Fibroblast of lung (primary cell): Measurements from ENCODE around the gene NR2F2. TPM values are rescaled to one million over a fixed set of nuclear protein-coding genes. Genes with fewer than 3 reads are reported as not detected.
A peak's percentile ranks its signal among the peaks of the same experiment; 100 is the strongest.

Source experiments
- DNase-seq, 2 donors: peaks; one replicate each; pipeline versions ENCODE4 v3.0.0 to v3.0.0-alpha.2; 2010; ENCODE audit warnings: low read depth in 2 of 2
- H2AFZ ChIP-seq: 2 replicates; pipeline ENCODE4 v1.5.1; 2012; ENCODE audit warnings: low read length, control low read depth, inconsistent platforms
- H3K27ac ChIP-seq: 2 replicates; pipeline ENCODE4 v1.5.1; 2011; ENCODE audit warnings: low read length, control low read depth; ENCODE audit not compliant: insufficient read depth
- H3K27me3 ChIP-seq: 2 replicates; pipeline ENCODE4 v1.5.1; 2011; ENCODE audit warnings: mild to moderate bottlenecking, low read length; ENCODE audit not compliant: control insufficient read depth, insufficient read depth
- H3K36me3 ChIP-seq: 2 replicates; pipeline ENCODE4 v1.5.1; 2011; ENCODE audit warnings: low read length; ENCODE audit not compliant: control insufficient read depth, insufficient read depth
- H3K4me1 ChIP-seq: 2 replicates; pipeline ENCODE4 v1.5.1; 2011; ENCODE audit warnings: low read length; ENCODE audit not compliant: control insufficient read depth, insufficient read depth; ENCODE audit errors: extremely low read depth
- H3K4me2 ChIP-seq: 2 replicates; pipeline ENCODE4 v1.5.1; 2011; ENCODE audit warnings: low read length, control low read depth; ENCODE audit not compliant: insufficient read depth; ENCODE audit errors: extremely low read depth
- H3K4me3 ChIP-seq, 4 experiments: fragments of 200-600 bp in 1 of 4; sonication (generic) in 1 of 4; replicated peaks in 1 of 4; 2 replicates each; pipeline ENCODE4 v1.5.1; 2011 to 2016; ENCODE audit warnings: low read length in 4 of 4, low read depth in 3 of 4, mild to moderate bottlenecking in 3 of 4, control low read depth in 2 of 4, inconsistent platforms in 1 of 4, mixed read lengths in 1 of 4; ENCODE audit not compliant: insufficient read depth in 1 of 4; ENCODE audit errors: control extremely low read depth in 1 of 4
- H3K79me2 ChIP-seq: 2 replicates; pipeline ENCODE4 v1.5.1; 2012; ENCODE audit warnings: mild to moderate bottlenecking, low read length, inconsistent platforms; ENCODE audit not compliant: control insufficient read depth, insufficient read depth
- H3K9ac ChIP-seq: 2 replicates; pipeline ENCODE4 v1.5.1; 2011; ENCODE audit warnings: mild to moderate bottlenecking, low read length, control low read depth; ENCODE audit not compliant: insufficient read depth
- H3K9me3 ChIP-seq: 2 replicates; pipeline ENCODE4 v1.5.1; 2012; ENCODE audit warnings: low read depth, low read length; ENCODE audit not compliant: control insufficient read depth, insufficient read depth
- H4K20me1 ChIP-seq: 2 replicates; pipeline ENCODE4 v1.5.1; 2011; ENCODE audit warnings: low read length; ENCODE audit not compliant: control insufficient read depth, insufficient read depth; ENCODE audit errors: extremely low read depth
- EZH2 ChIP-seq: IDR thresholded peaks from 2 replicates; pipeline ENCODE4 v1.5.1; 2012; ENCODE audit warnings: low read length, control low read depth, mild to moderate bottlenecking; ENCODE audit errors: missing control alignments
- polyA plus RNA-seq, 2 donors: library from polyadenylated mRNA; depleted of rRNA in 1 of 2; stranded (reverse) in 1 of 2; unstranded in 1 of 2; fragments of >200 nt; gene quantifications; 2 replicates each; pipeline ENCODE4 v1.2.1, GENCODE V29; 2011 to 2012; ENCODE audit warnings: missing spikeins in 1 of 2
- total RNA-seq: library from RNA; depleted of rRNA; stranded (reverse); fragments of >200 nt; gene quantifications from 2 replicates; pipeline ENCODE4 v1.2.1, GENCODE V29; 2014
- TF ChIP-seq, protein P1 (sequence below), 2 donors: IDR thresholded peaks in 1 of 2; conservative IDR thresholded peaks in 1 of 2; 1 replicate in 1 of 2; 2 replicates in 1 of 2; pipeline ENCODE4 v1.5.1; 2011 to 2012; ENCODE audit warnings: low read length in 2 of 2, control low read depth in 1 of 2, inconsistent platforms in 1 of 2, low read depth in 1 of 2, mild to moderate bottlenecking in 1 of 2

NR2F2 gene
- total and polyA plus RNA-seq, 2 donors (not counting 1 experiment from before 2014, with no cell fraction given): 15.7 to 130 TPM

GRCh38 chr15:96325541-96326327 is 4.8 kb upstream of the NR2F2 start:
- Histone ChIP-seq H3K9ac (peak overlapping the region; percentile 81), H3K27ac (peak overlapping the region; percentile 87), H3K79me2 (peaks cover 91% of the 10 kb centered on the region), H3K36me3 (no peaks in the 10 kb centered on the region), H3K9me3 (no peaks in the 10 kb centered on the region), H3K4me1 (peaks cover 9% of the 10 kb centered on the region), H4K20me1 (no peaks in the 10 kb centered on the region), H3K27me3 (no peaks in the 10 kb centered on the region), H3K4me3 (peak overlapping the region; percentile 65 to 96 (median 74)), H2AFZ (peak overlapping the region; percentile 37), H3K4me2 (peak overlapping the region; percentile 96)
- TF ChIP-seq, protein P1, sequence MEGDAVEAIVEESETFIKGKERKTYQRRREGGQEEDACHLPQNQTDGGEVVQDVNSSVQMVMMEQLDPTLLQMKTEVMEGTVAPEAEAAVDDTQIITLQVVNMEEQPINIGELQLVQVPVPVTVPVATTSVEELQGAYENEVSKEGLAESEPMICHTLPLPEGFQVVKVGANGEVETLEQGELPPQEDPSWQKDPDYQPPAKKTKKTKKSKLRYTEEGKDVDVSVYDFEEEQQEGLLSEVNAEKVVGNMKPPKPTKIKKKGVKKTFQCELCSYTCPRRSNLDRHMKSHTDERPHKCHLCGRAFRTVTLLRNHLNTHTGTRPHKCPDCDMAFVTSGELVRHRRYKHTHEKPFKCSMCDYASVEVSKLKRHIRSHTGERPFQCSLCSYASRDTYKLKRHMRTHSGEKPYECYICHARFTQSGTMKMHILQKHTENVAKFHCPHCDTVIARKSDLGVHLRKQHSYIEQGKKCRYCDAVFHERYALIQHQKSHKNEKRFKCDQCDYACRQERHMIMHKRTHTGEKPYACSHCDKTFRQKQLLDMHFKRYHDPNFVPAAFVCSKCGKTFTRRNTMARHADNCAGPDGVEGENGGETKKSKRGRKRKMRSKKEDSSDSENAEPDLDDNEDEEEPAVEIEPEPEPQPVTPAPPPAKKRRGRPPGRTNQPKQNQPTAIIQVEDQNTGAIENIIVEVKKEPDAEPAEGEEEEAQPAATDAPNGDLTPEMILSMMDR (conservative IDR thresholded peaks at IDR 0.05 in 1 of 2, IDR thresholded peaks at IDR 0.05 in 1 of 2; ENCODE audit: low read depth in 1 of 2, low read length in 2 of 2): no peak
- TF ChIP-seq EZH2: no peak
- peak; percentile 71 to 81 for DNase-seq

DNA sequence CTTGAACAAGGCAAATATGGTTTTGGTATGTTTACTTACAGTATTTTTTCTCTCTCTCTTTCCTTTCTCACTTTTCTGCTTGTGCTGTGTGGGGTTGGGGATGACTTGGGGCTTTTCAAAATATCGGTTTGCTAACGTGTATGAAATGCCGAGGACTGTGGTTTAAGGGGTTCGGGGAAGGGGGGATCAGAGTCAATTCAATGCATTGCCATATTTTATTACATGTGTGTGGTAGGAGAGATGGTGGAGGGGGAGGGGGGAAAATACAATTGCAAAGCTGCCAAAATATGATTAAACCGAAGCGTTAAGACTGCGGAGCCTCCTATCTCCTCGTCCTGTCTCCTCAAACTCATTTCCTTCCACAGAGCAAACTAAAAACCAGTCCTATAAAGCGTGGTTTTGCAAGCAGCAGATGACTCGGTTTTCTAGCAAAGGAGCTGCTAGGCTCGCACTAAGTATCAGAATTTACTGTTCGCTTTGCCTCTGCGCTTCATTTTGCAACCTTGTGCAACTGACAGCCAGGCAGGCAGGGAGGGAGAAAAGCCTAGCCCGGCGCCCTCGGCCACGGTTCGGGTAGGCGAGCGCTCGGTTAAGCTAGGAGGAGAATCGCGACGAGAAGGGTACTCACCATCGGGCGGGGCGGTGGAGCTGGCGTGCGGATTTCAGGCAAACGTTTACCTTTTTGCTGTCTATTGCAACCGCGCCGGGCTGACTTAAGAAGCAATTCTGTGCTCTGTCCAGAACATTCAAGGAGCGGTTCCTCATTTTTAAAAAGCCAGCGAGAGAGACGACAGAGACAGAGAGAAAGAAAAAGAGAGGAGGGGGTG is 4.0 kb upstream of the NR2F2 start:
- no peak for TF ChIP-seq EZH2
- TF ChIP-seq, protein P1 (conservative IDR thresholded peaks at IDR 0.05 in 1 of 2, IDR thresholded peaks at IDR 0.05 in 1 of 2; ENCODE audit: low read depth in 1 of 2, low read length in 2 of 2): peak in 1 of 2 donors; percentile 2
- H3K9ac ChIP-seq: peak overlapping the region; percentile 81
- H3K4me1 ChIP-seq: peaks cover 9% of the 10 kb centered on the region
- peak; percentile 60 to 76 for DNase-seq
- peaks cover 92% of the 10 kb centered on the region for H3K79me2 ChIP-seq
- H2AFZ ChIP-seq: no peak overlapping the region
- H3K36me3 ChIP-seq: no peaks in the 10 kb centered on the region
- H3K27me3 ChIP-seq: no peaks in the 10 kb centered on the region
- peak overlapping the region; percentile 65 to 96 (median 74) for H3K4me3 ChIP-seq
- H3K27ac ChIP-seq: peak overlapping the region; percentile 87
- no peaks in the 10 kb centered on the region for H4K20me1 ChIP-seq
- no peaks in the 10 kb centered on the region for H3K9me3 ChIP-seq
- H3K4me2 ChIP-seq: peak overlapping the region; percentile 96

DNA sequence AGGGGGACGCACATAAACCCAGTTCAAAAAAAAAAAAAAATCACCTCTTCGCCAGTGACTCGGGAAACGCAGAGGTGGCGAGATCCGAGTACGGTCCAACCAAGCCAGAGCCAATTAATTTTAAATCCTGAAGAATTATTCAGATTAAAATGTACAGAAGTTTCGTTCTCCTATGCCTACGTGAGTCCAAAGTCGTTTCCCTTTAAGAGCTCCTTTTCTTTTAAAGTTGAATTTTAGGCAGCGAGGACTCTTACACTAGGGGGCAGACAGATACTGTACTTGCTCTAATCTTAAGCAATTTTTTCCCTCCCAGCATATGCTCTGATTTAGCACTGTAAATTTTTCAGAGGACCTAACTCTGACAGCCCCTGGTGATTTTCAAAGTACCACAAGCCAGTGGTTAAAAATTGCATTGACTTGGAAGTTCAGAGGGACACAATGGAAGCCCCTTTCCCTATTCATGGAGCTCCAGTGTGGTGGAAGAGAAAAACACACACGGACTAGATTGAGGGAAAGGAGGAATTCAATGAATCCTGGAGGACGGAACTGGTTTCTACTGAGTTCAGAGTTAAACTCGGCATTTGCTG is 3.3 kb upstream of the NR2F2 start:
- H3K4me1 ChIP-seq: peaks cover 9% of the 10 kb centered on the region
- H3K27me3 ChIP-seq: no peaks in the 10 kb centered on the region
- H4K20me1 ChIP-seq: no peaks in the 10 kb centered on the region
- peaks cover 92% of the 10 kb centered on the region for H3K79me2 ChIP-seq
- H3K9me3 ChIP-seq: no peaks in the 10 kb centered on the region
- H3K27ac ChIP-seq: peak overlapping the region; percentile 87
- H3K4me3 ChIP-seq: peak overlapping the region; percentile 65 to 96 (median 74)
- peaks cover 2% of the 10 kb centered on the region for H3K36me3 ChIP-seq
- peak; percentile 92 to 97 for DNase-seq
- peak overlapping the region; percentile 81 for H3K9ac ChIP-seq
- H2AFZ ChIP-seq: no peak overlapping the region
- no peak for TF ChIP-seq EZH2
- TF ChIP-seq, protein P1 (conservative IDR thresholded peaks at IDR 0.05 in 1 of 2, IDR thresholded peaks at IDR 0.05 in 1 of 2; ENCODE audit: low read depth in 1 of 2, low read length in 2 of 2): peak; percentile 63 to 72
- peak overlapping the region; percentile 96 for H3K4me2 ChIP-seq
